OCI-LY7 (cell line): ENCODE measurements around the gene CTNNA3. TPM values are rescaled to one million over a fixed set of nuclear protein-coding genes. Genes with fewer than 3 reads are reported as not detected.
"Not testable (repeated sequence)": the region's sequence is repeated elsewhere in the genome, so short reads cannot be mapped to it uniquely, and the experiment has no call there.

Experiments
- BruUV-seq: library from RNA; stranded (reverse); fragments of 400-500 nt; replicated peaks from 2 replicates; lab custom pipeline; 2021; lab: Mats Ljungman, UMichigan
- CTCF ChIA-PET: fragments of 300-600 bp; sonication (Branson Sonifier 250); formaldehyde crosslinking; loops from one replicate; lab custom pipeline; 2022; ENCODE audit warnings: antibody characterized with exemption; ENCODE audit not compliant: unreplicated experiment; lab: Charles Lee
- POLR2A ChIA-PET: fragments of 300-600 bp; sonication (Branson Sonifier 250); formaldehyde crosslinking; loops from one replicate; lab custom pipeline; 2022; ENCODE audit warnings: antibody characterized with exemption; lab: Charles Lee
- DNase-seq: peaks from one replicate; pipeline ENCODE4 v3.0.0-alpha.2; 2015; ENCODE audit warnings: low spot score
- H2AFZ ChIP-seq: fragments of 200-600 bp; sonication (generic), shearing (Covaris generic); 2 replicates; pipeline ENCODE4 v1.6.1; 2014; ENCODE audit warnings: mild to moderate bottlenecking, antibody characterized with exemption, low read length, moderate library complexity
- H3K27ac ChIP-seq: fragments of 200-600 bp; sonication (generic); 2 replicates; pipeline ENCODE4 v1.5.1; 2014; ENCODE audit warnings: mixed run types, low read depth, mild to moderate bottlenecking, moderate library complexity, low read length, inconsistent platforms; ENCODE audit not compliant: poor library complexity, severe bottlenecking
- H3K36me3 ChIP-seq: fragments of 200-600 bp; sonication (generic); 2 replicates; pipeline ENCODE4 v1.6.1; 2014; ENCODE audit warnings: mild to moderate bottlenecking, antibody characterized with exemption, low read length, moderate library complexity, mixed read lengths; ENCODE audit not compliant: insufficient read depth
- H3K4me1 ChIP-seq: fragments of 200-600 bp; sonication (generic); 2 replicates; pipeline ENCODE4 v1.5.1; 2014; ENCODE audit warnings: mild to moderate bottlenecking, low read length; ENCODE audit not compliant: insufficient read depth, poor library complexity, severe bottlenecking
- H3K4me2 ChIP-seq: fragments of 200-600 bp; sonication (generic); 2 replicates; pipeline ENCODE4 v1.6.1; 2014; ENCODE audit warnings: mild to moderate bottlenecking, low read length
- H3K4me3 ChIP-seq: fragments of 200-600 bp; sonication (generic); 2 replicates; pipeline ENCODE4 v1.5.1; 2014; ENCODE audit warnings: mild to moderate bottlenecking, low read depth, low read length; ENCODE audit not compliant: poor library complexity, severe bottlenecking
- H3K79me2 ChIP-seq: fragments of 200-600 bp; sonication (generic); 2 replicates; pipeline ENCODE4 v1.6.1; 2016; ENCODE audit warnings: low read depth, mild to moderate bottlenecking, low read length, moderate library complexity, mixed read lengths; ENCODE audit not compliant: insufficient read depth
- H3K9me2 ChIP-seq: fragments of 200-600 bp; sonication (generic); 2 replicates; pipeline ENCODE4 v1.6.1; 2016; ENCODE audit warnings: mild to moderate bottlenecking, low read length, mixed read lengths; ENCODE audit not compliant: insufficient read depth
- H3K9me3 ChIP-seq: fragments of 200-600 bp; sonication (generic); 2 replicates; pipeline ENCODE4 v1.6.1; 2014; ENCODE audit warnings: mild to moderate bottlenecking, mixed run types, low read length, mixed read lengths
- H4K20me1 ChIP-seq: fragments of 200-600 bp; sonication (generic); 2 replicates; pipeline ENCODE4 v1.6.1; 2014; ENCODE audit warnings: mild to moderate bottlenecking, antibody characterized with exemption, low read length, moderate library complexity, mixed read lengths; ENCODE audit not compliant: insufficient read depth
- CTCF ChIP-seq: fragments of 200-600 bp; sonication (generic); conservative IDR thresholded peaks from 2 replicates; pipeline ENCODE4 v1.5.1; 2014; ENCODE audit warnings: mild to moderate bottlenecking, antibody characterized with exemption, low read length, moderate library complexity, mixed read lengths
- EZH2phosphoT487 ChIP-seq: fragments of 200-600 bp; sonication (generic); IDR thresholded peaks from 2 replicates; pipeline ENCODE4 v1.6.1; 2018; ENCODE audit warnings: low read depth, borderline replicate concordance, mild to moderate bottlenecking, mixed run types, antibody characterized with exemption, low read length, moderate library complexity, mixed read lengths
- intact Hi-C: fragments of 100-400 bp; cut with micrococcal nuclease; formaldehyde crosslinking; loops from one replicate; pipeline ENCODE4 v1.10.0; 2022; ENCODE audit not compliant: unreplicated experiment
- total RNA-seq, 2 experiments: library from RNA; depleted of rRNA in 1 of 2; stranded (reverse); fragments of >200 nt in 1 of 2; shearing (Covaris generic) in 1 of 2; gene quantifications; 2 replicates each; pipeline ENCODE4 v1.2.3, GENCODE V29; 2014 to 2022

Gene CTNNA3
- total RNA-seq, 2 experiments from 2014 or later = not detected

GRCh38 chr10:66365686-66366085 is 1330.3 kb downstream of the CTNNA3 start:
- DNase-seq = no peak
- Histone ChIP-seq H3K4me3 (no peak overlapping the region), H3K27ac (no peak overlapping the region), H3K9me3 (no peaks in the 10 kb centered on the region), H3K36me3 (no peaks in the 10 kb centered on the region), H3K4me2 (no peak overlapping the region), H3K4me1 (no peaks in the 10 kb centered on the region), H3K79me2 (no peaks in the 10 kb centered on the region), H3K9me2 (no peaks in the 10 kb centered on the region), H4K20me1 (no peaks in the 10 kb centered on the region), H2AFZ (no peak overlapping the region)
- TF ChIP-seq EZH2phosphoT487 (no peak), CTCF (no peak)
- POLR2A ChIA-PET = no interaction called here
- intact Hi-C loops = no loop called here
- BruUV-seq = no TSS peak
- CTCF ChIA-PET = no interaction called here

GRCh38 chr10:66362522-66362921 is 1333.5 kb downstream of the CTNNA3 start:
- Histone ChIP-seq H3K79me2 (no peaks in the 10 kb centered on the region), H2AFZ (no peak overlapping the region), H3K4me3 (no peak overlapping the region), H3K27ac (no peak overlapping the region), H3K4me2 (no peak overlapping the region), H3K4me1 (no peaks in the 10 kb centered on the region), H3K9me2 (no peaks in the 10 kb centered on the region), H3K9me3 (no peaks in the 10 kb centered on the region), H3K36me3 (no peaks in the 10 kb centered on the region), H4K20me1 (no peaks in the 10 kb centered on the region)
- intact Hi-C loops = no loop called here
- TF ChIP-seq CTCF = no peak
- no peak for TF ChIP-seq EZH2phosphoT487
- no TSS peak for BruUV-seq
- ChIA-PET POLR2A (interaction anchor here (0.6 kb wide), 1 partner anchor 26 kb away, joined by 3 read pairs; no protein-coding TSS in a partner anchor), CTCF (no interaction called here)
- no peak for DNase-seq

- CTCF ChIA-PET, H3K79me2 ChIP-seq, H4K20me1 ChIP-seq, H3K27ac ChIP-seq, H2AFZ ChIP-seq, DNase-seq, intact Hi-C loops, BruUV-seq, H3K36me3 ChIP-seq, H3K9me2 ChIP-seq, H3K9me3 ChIP-seq, POLR2A ChIA-PET, H3K4me2 ChIP-seq, H3K4me1 ChIP-seq, H3K4me3 ChIP-seq: not testable (repeated sequence)
Measured at GRCh38 chr10:66353822-66354221, 1342.2 kb downstream of the CTNNA3 start.
